Ovary (tissue), 3 donors: Measurements from ENCODE around the gene GOLIM4.

Experiments used
- POLR2A ChIP-seq: fragments of 450-650 bp; IDR thresholded peaks from one replicate; pipeline ENCODE4 v1.6.1; 2017; ENCODE audit warnings: antibody characterized with exemption, mild to moderate bottlenecking, moderate library complexity
- TF ChIP-seq, protein P1 (sequence below), 3 donors: fragments of 450-650 bp in 2 of 3; fragments of 200-600 bp in 1 of 3; IDR thresholded peaks; one replicate each; pipeline versions ENCODE4 v1.5.1 to v1.8.0; 2016 to 2022; ENCODE audit warnings: antibody characterized with exemption in 3 of 3, mild to moderate bottlenecking in 1 of 3
- donor health status: DM: no; HTN: no; CAD: no.

- TF ChIP-seq POLR2A: no peak
- TF ChIP-seq, protein P1, sequence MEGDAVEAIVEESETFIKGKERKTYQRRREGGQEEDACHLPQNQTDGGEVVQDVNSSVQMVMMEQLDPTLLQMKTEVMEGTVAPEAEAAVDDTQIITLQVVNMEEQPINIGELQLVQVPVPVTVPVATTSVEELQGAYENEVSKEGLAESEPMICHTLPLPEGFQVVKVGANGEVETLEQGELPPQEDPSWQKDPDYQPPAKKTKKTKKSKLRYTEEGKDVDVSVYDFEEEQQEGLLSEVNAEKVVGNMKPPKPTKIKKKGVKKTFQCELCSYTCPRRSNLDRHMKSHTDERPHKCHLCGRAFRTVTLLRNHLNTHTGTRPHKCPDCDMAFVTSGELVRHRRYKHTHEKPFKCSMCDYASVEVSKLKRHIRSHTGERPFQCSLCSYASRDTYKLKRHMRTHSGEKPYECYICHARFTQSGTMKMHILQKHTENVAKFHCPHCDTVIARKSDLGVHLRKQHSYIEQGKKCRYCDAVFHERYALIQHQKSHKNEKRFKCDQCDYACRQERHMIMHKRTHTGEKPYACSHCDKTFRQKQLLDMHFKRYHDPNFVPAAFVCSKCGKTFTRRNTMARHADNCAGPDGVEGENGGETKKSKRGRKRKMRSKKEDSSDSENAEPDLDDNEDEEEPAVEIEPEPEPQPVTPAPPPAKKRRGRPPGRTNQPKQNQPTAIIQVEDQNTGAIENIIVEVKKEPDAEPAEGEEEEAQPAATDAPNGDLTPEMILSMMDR (IDR thresholded peaks at IDR 0.05): no peak
These were observed 37.2 kb downstream of the GOLIM4 start for GRCh38 chr3:168058481-168058880.
